ENCODE measurements around the gene KRTAP3-3.

Gene KRTAP3-3

DNA sequence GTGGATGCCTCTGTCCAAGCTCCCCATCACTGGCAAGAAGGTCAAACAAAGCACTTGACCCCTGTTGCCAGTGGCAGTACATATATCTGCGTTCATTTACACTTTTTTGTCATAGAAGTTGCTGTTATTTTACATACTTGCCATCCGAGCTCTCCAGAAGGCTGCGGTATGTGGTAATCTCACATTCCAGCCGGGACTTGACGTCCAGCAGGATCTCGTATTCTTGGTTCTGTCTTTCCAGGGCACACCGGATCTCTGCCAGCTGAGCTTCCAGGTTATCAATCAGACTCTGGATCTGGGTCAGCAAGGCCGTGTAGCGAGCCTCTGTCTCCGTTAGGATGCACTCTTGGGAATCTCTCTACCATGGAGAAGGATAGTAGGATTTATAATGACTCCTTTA is 33.8 kb downstream of the KRTAP3-3 start:
- H3K4me2 ChIP-seq (ENCODE audit: low read depth, low read length, poor library complexity, severe bottlenecking): no peak overlapping the region
- H3K27me3 ChIP-seq (ENCODE audit: insufficient read depth, low read length, poor library complexity, severe bottlenecking): no peaks in the 10 kb centered on the region
- H3K9ac ChIP-seq (ENCODE audit: low read depth, low read length, poor library complexity, severe bottlenecking): no peak overlapping the region
- no peaks in the 10 kb centered on the region for H3F3A ChIP-seq (ENCODE audit: low read depth)
- H3K4me3 ChIP-seq (ENCODE audit: low read length, poor library complexity, severe bottlenecking): no peak overlapping the region
- no peak overlapping the region for H2AFZ ChIP-seq (ENCODE audit: low read length)
- no peaks in the 10 kb centered on the region for H4K20me1 ChIP-seq (ENCODE audit: insufficient read depth, low read length, poor library complexity, severe bottlenecking)
- no peaks in the 10 kb centered on the region for H3K9me2 ChIP-seq (replicated peaks; ENCODE audit: low read depth, low read length)
- no peaks in the 10 kb centered on the region for H3K36me3 ChIP-seq (ENCODE audit: insufficient read depth, low read length)
- TF ChIP-seq EZH2phosphoT487 (IDR thresholded peaks at IDR 0.05; ENCODE audit: borderline replicate concordance): no peak
- TF ChIP-seq, protein P1, sequence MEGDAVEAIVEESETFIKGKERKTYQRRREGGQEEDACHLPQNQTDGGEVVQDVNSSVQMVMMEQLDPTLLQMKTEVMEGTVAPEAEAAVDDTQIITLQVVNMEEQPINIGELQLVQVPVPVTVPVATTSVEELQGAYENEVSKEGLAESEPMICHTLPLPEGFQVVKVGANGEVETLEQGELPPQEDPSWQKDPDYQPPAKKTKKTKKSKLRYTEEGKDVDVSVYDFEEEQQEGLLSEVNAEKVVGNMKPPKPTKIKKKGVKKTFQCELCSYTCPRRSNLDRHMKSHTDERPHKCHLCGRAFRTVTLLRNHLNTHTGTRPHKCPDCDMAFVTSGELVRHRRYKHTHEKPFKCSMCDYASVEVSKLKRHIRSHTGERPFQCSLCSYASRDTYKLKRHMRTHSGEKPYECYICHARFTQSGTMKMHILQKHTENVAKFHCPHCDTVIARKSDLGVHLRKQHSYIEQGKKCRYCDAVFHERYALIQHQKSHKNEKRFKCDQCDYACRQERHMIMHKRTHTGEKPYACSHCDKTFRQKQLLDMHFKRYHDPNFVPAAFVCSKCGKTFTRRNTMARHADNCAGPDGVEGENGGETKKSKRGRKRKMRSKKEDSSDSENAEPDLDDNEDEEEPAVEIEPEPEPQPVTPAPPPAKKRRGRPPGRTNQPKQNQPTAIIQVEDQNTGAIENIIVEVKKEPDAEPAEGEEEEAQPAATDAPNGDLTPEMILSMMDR (conservative IDR thresholded peaks at IDR 0.05; ENCODE audit: low read length): no peak
- no peaks in the 10 kb centered on the region for H3K9me3 ChIP-seq (ENCODE audit: insufficient read depth, low read depth, low read length)
- H3K79me2 ChIP-seq (ENCODE audit: insufficient read depth, low read length): no peaks in the 10 kb centered on the region
- H3K4me1 ChIP-seq (ENCODE audit: insufficient read depth, low read length, poor library complexity, severe bottlenecking): no peaks in the 10 kb centered on the region

DNA sequence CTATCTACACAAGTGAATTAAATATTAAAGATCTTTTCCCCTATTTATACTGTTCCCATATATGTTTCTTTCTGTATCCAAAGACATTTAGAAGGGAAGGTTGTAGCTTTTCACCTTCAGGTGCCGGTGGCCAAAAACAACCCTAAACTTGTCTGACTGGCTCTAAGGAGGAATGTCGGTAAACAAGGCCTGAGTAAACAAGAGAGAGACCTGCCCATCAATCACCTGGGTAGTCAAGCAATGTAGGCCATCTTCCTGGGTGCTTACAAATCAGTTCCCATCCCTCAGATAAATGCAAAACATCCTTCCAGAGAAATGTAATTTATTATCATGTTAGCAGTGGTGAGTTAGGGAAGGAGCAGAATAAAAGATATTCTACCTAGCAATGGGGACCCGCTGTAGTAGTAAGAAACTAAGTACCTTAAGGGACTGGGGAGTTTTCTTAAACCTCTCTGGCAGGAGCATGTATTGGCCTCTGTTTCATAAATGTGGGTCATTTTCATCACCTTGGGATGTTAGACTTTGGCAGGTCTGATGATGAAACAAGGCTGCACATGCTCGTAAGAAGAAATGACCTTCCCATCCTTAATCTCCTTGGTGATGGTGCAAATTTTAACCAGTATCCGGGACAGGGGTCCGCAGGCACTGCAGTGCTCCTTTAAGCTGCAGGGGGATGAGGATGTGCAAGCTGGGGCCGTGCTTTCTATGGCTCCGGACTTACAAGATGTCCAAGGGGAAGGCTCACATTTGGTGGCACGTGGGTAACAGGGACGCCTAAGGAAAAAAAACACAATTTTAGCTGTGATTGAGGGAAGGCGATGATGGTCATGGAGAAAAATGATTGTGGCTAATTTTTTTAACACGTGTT is 35.6 kb downstream of the KRTAP3-3 start:
- Histone ChIP-seq H3K27me3 (ENCODE audit: insufficient read depth, low read length, poor library complexity, severe bottlenecking) (peaks cover 2% of the 10 kb centered on the region), H2AFZ (ENCODE audit: low read length) (no peak overlapping the region), H3K9me3 (ENCODE audit: insufficient read depth, low read depth, low read length) (no peaks in the 10 kb centered on the region), H3K4me1 (ENCODE audit: insufficient read depth, low read length, poor library complexity, severe bottlenecking) (no peaks in the 10 kb centered on the region), H3K9me2 (replicated peaks; ENCODE audit: low read depth, low read length) (no peaks in the 10 kb centered on the region), H4K20me1 (ENCODE audit: insufficient read depth, low read length, poor library complexity, severe bottlenecking) (no peaks in the 10 kb centered on the region), H3F3A (ENCODE audit: low read depth) (no peaks in the 10 kb centered on the region), H3K79me2 (ENCODE audit: insufficient read depth, low read length) (no peaks in the 10 kb centered on the region), H3K36me3 (ENCODE audit: insufficient read depth, low read length) (no peaks in the 10 kb centered on the region), H3K4me2 (ENCODE audit: low read depth, low read length, poor library complexity, severe bottlenecking) (no peak overlapping the region), H3K9ac (ENCODE audit: low read depth, low read length, poor library complexity, severe bottlenecking) (no peak overlapping the region), H3K4me3 (ENCODE audit: low read length, poor library complexity, severe bottlenecking) (no peak overlapping the region)
- no peak for TF ChIP-seq EZH2phosphoT487 (IDR thresholded peaks at IDR 0.05; ENCODE audit: borderline replicate concordance)
- TF ChIP-seq, protein P1 (conservative IDR thresholded peaks at IDR 0.05; ENCODE audit: low read length): no peak

DNA sequence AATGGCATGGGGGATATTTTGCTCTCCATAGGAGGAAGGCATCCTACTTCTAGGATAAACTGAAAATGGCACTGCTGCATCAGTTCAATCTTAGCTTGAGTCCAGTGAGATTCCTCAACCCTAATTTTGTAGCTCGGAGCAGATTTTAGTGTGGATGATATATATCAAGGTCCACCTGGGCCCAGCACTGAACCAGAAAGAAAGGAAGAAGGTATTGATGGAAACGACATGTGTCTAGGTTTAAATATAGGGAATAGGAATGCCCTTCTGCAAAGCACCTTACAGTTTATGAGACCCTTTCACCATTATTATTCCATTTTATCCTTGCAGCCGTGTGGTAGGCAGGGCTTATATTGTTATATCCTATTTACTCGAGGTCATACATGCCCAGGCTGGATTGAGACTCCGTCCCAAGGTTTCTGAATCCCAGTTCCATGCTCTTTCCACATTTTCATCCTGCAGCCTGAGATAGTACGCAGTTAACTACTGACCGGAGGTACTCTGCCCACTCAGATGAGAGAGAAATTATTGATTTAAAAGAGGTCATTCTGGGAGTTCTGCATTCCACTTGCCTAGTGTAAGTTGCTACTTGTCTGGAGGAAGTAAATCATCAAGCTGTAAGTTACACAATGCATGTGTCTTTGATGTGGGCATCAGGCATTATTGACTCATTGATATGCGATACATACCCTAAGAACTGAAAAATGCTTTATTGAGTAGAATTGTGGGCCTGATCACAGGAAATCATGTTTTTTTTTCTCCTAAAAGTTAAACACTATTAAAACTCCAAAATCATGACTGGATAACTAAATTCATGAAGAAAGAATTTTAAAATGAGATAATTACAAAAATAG is 37.3 kb downstream of the KRTAP3-3 start:
- Histone ChIP-seq H3K36me3 (ENCODE audit: insufficient read depth, low read length) (no peaks in the 10 kb centered on the region), H3K27me3 (ENCODE audit: insufficient read depth, low read length, poor library complexity, severe bottlenecking) (peaks cover 6% of the 10 kb centered on the region), H2AFZ (ENCODE audit: low read length) (no peak overlapping the region), H3K9me2 (replicated peaks; ENCODE audit: low read depth, low read length) (no peaks in the 10 kb centered on the region), H3K4me3 (ENCODE audit: low read length, poor library complexity, severe bottlenecking) (no peak overlapping the region), H3K9me3 (ENCODE audit: insufficient read depth, low read depth, low read length) (no peaks in the 10 kb centered on the region), H4K20me1 (ENCODE audit: insufficient read depth, low read length, poor library complexity, severe bottlenecking) (no peaks in the 10 kb centered on the region), H3K9ac (ENCODE audit: low read depth, low read length, poor library complexity, severe bottlenecking) (no peak overlapping the region), H3K79me2 (ENCODE audit: insufficient read depth, low read length) (no peaks in the 10 kb centered on the region), H3F3A (ENCODE audit: low read depth) (no peaks in the 10 kb centered on the region), H3K4me1 (ENCODE audit: insufficient read depth, low read length, poor library complexity, severe bottlenecking) (no peaks in the 10 kb centered on the region), H3K4me2 (ENCODE audit: low read depth, low read length, poor library complexity, severe bottlenecking) (no peak overlapping the region)
- TF ChIP-seq EZH2phosphoT487 (IDR thresholded peaks at IDR 0.05; ENCODE audit: borderline replicate concordance): no peak
- TF ChIP-seq, protein P1 (conservative IDR thresholded peaks at IDR 0.05; ENCODE audit: low read length): no peak

All from Loucy (cell line).